GM04504 (cell line): ENCODE measurements around the gene RASGEF1C.
"Not testable (repeated sequence)": the region's sequence is repeated elsewhere in the genome, so short reads cannot be mapped to it uniquely, and the experiment has no call there.

Experiments
- DNase-seq: peaks from one replicate; pipeline ENCODE4 v3.0.0-alpha.2; 2012; ENCODE audit warnings: low read depth

Gene RASGEF1C

GRCh38 chr5:180135967-180136629 is 72.9 kb downstream of the RASGEF1C start:
- DNase-seq, result no peak

- no peak for DNase-seq
These were observed 73.7 kb downstream of the RASGEF1C start for GRCh38 chr5:180135128-180135955.

GRCh38 chr5:180133971-180134508 is 75.0 kb downstream of the RASGEF1C start:
- DNase-seq, result no peak

- no peak for DNase-seq
These were observed 75.5 kb downstream of the RASGEF1C start for GRCh38 chr5:180133551-180133950.

- no peak for DNase-seq
These were observed 76.0 kb downstream of the RASGEF1C start for GRCh38 chr5:180133060-180133459.

- no peak for DNase-seq
These were observed 77.9 kb downstream of the RASGEF1C start for GRCh38 chr5:180130876-180131740.

GRCh38 chr5:180130291-180130869 is 78.6 kb downstream of the RASGEF1C start:
- DNase-seq, result no peak

GRCh38 chr5:180129291-180130190 is 79.5 kb downstream of the RASGEF1C start:
- DNase-seq, result no peak

GRCh38 chr5:180128671-180129261 is 80.2 kb downstream of the RASGEF1C start:
- no peak for DNase-seq

GRCh38 chr5:180127682-180128670 is 81.0 kb downstream of the RASGEF1C start:
- no peak for DNase-seq

- no peak for DNase-seq
These were observed 82.0 kb downstream of the RASGEF1C start for GRCh38 chr5:180126716-180127681.

- not testable (repeated sequence) for DNase-seq
These were observed 82.9 kb downstream of the RASGEF1C start for GRCh38 chr5:180126156-180126555.

GRCh38 chr5:180124662-180125061 is 84.3 kb downstream of the RASGEF1C start:
- not testable (repeated sequence) for DNase-seq

- no peak for DNase-seq
These were observed 86.1 kb downstream of the RASGEF1C start for GRCh38 chr5:180122875-180123274.

- DNase-seq, result no peak
These were observed 87.1 kb downstream of the RASGEF1C start for GRCh38 chr5:180121826-180122413.

GRCh38 chr5:180120237-180121101 is 88.5 kb downstream of the RASGEF1C start:
- no peak for DNase-seq

- DNase-seq, result no peak
These were observed 89.1 kb downstream of the RASGEF1C start for GRCh38 chr5:180119903-180120236.
